Fibroblast of lung (primary cell): ENCODE results near the gene ID3.

ENCODE experiments used
- CTCF ChIP-seq, 2 donors: IDR thresholded peaks in 1 of 2; conservative IDR thresholded peaks in 1 of 2; 1 replicate in 1 of 2; 2 replicates in 1 of 2; pipeline ENCODE4 v1.5.1; 2011 to 2012; ENCODE audit warnings: low read length in 2 of 2, control low read depth in 1 of 2, inconsistent platforms in 1 of 2, low read depth in 1 of 2, mild to moderate bottlenecking in 1 of 2
- EZH2 ChIP-seq: IDR thresholded peaks from 2 replicates; pipeline ENCODE4 v1.5.1; 2012; ENCODE audit warnings: low read length, control low read depth, mild to moderate bottlenecking; ENCODE audit errors: missing control alignments

GRCh38 chr1:23599125-23599524, 39.8 kb upstream of the ID3 start:
- TF ChIP-seq CTCF (conservative IDR thresholded peaks at IDR 0.05 in 1 of 2, IDR thresholded peaks at IDR 0.05 in 1 of 2; ENCODE audit: low read depth in 1 of 2, low read length in 2 of 2) (no peak), EZH2 (no peak)
